Endodermal cell (in vitro differentiated cells): Measurements from ENCODE around the gene NFIX. TPM values are rescaled to one million over a fixed set of nuclear protein-coding genes. Genes with fewer than 3 reads are reported as not detected.

Experiments used
- DNase-seq: peaks from one replicate; pipeline ENCODE4 v3.0.0-alpha.2; 2017
- H3K27ac ChIP-seq: 2 replicates; pipeline ENCODE4 v1.5.1; 2013; ENCODE audit warnings: mild to moderate bottlenecking, low read depth, low read length, moderate library complexity
- H3K27me3 ChIP-seq: 2 replicates; pipeline ENCODE4 v1.6.1; 2013; ENCODE audit warnings: mild to moderate bottlenecking, low read length, moderate library complexity; ENCODE audit not compliant: insufficient read depth, control insufficient read depth, poor library complexity, severe bottlenecking
- H3K36me3 ChIP-seq: 2 replicates; pipeline ENCODE4 v1.7.0; 2013; ENCODE audit warnings: mild to moderate bottlenecking, low read length, moderate library complexity; ENCODE audit not compliant: control insufficient read depth, insufficient read depth
- H3K4me1 ChIP-seq: one replicate; pipeline ENCODE4 v1.7.0; 2013; ENCODE audit warnings: low read length; ENCODE audit not compliant: control insufficient read depth, insufficient read depth
- H3K4me3 ChIP-seq: 2 replicates; pipeline ENCODE4 v1.5.1; 2013; ENCODE audit warnings: mild to moderate bottlenecking, low read length, moderate library complexity
- H3K9ac ChIP-seq: 2 replicates; pipeline ENCODE4 v1.6.1; 2013; ENCODE audit warnings: mild to moderate bottlenecking, low read length, moderate library complexity; ENCODE audit not compliant: poor library complexity, severe bottlenecking; ENCODE audit errors: extremely low read depth
- H3K9me3 ChIP-seq: 2 replicates; pipeline ENCODE4 v1.6.1; 2013; ENCODE audit warnings: mild to moderate bottlenecking, low read length, moderate library complexity; ENCODE audit not compliant: control insufficient read depth
- H3K27ac Mint-ChIP-seq: 2 replicates; pipeline ENCODE4 v1.8.0; 2020; ENCODE audit warnings: mixed read lengths
- H3K27me3 Mint-ChIP-seq: 2 replicates; pipeline ENCODE4 v1.8.0; 2021; ENCODE audit warnings: mild to moderate bottlenecking, mixed read lengths; ENCODE audit not compliant: insufficient read depth
- H3K36me3 Mint-ChIP-seq: 2 replicates; pipeline ENCODE4 v1.8.0; 2020; ENCODE audit warnings: low read depth, mixed read lengths
- H3K4me1 Mint-ChIP-seq: 2 replicates; pipeline ENCODE4 v1.8.0; 2020; ENCODE audit warnings: mixed read lengths
- H3K4me3 Mint-ChIP-seq: 2 replicates; pipeline ENCODE4 v1.8.0; 2020; ENCODE audit warnings: mild to moderate bottlenecking, moderate library complexity, mixed read lengths
- H3K9me3 Mint-ChIP-seq: 2 replicates; pipeline ENCODE4 v1.8.0; 2020; ENCODE audit warnings: mild to moderate bottlenecking, mixed read lengths
- CTCF ChIP-seq: fragments of 200-600 bp; sonication (generic); conservative IDR thresholded peaks from 2 replicates; pipeline ENCODE4 v1.5.0; 2021; ENCODE audit warnings: antibody characterized with exemption, mild to moderate bottlenecking
- WGBS, 2 experiments: methylation state at CpG; one replicate each; pipeline versions ENCODE4 v1.1.5 to v1.1.7; 2013; ENCODE audit warnings: missing lambda C conversion rate in 2 of 2, mixed read lengths in 1 of 2; ENCODE audit not compliant: insufficient coverage in 1 of 2, insufficient read length in 1 of 2; 5-methylcytosine and 5-hydroxymethylcytosine counted together
- total RNA-seq, 2 donors: library from RNA; stranded (reverse); fragmentation: NEBNext Ultra II Directional in 1 of 2; extraction: Animal tissue kit (Norgen Biotek cat#: 25700) in 1 of 2; gene quantifications; 2 replicates in 1 of 2; 3 replicates in 1 of 2; pipeline ENCODE4 v1.2.1, GENCODE V29; 2021

Gene NFIX
- total RNA-seq, 2 donors from 2014 or later = 0.22 to 0.40 TPM

GRCh38 chr19:13022859-13023636, 27.8 kb downstream of the NFIX start:
- H3K9me3 Mint-ChIP-seq = no peaks in the 10 kb centered on the region
- H3K27me3 Mint-ChIP-seq = peaks cover 99% of the 10 kb centered on the region
- Histone ChIP-seq H3K27ac (no peak overlapping the region), H3K4me1 (peaks cover 3% of the 10 kb centered on the region), H3K4me3 (peak overlapping the region; percentile 71), H3K9me3 (no peaks in the 10 kb centered on the region), H3K27me3 (peaks cover 100% of the 10 kb centered on the region), H3K36me3 (no peaks in the 10 kb centered on the region), H3K9ac (no peak overlapping the region)
- peak; percentile 71 for DNase-seq
- H3K4me3 Mint-ChIP-seq = peak overlapping the region; percentile 34
- H3K27ac Mint-ChIP-seq = no peak overlapping the region
- TF ChIP-seq CTCF = no peak
- H3K36me3 Mint-ChIP-seq = no peaks in the 10 kb centered on the region
- peaks cover 17% of the 10 kb centered on the region for H3K4me1 Mint-ChIP-seq
- 7 to 9% methylated on average over 13 to 30 of the region's 30 CpGs for WGBS, 2 experiments

- Histone ChIP-seq H3K9me3 (no peaks in the 10 kb centered on the region), H3K4me3 (peak overlapping the region; percentile 71), H3K4me1 (no peaks in the 10 kb centered on the region), H3K9ac (no peak overlapping the region), H3K27me3 (peaks cover 100% of the 10 kb centered on the region), H3K36me3 (no peaks in the 10 kb centered on the region), H3K27ac (no peak overlapping the region)
- Mint-ChIP-seq H3K9me3 (no peaks in the 10 kb centered on the region), H3K27ac (no peak overlapping the region), H3K27me3 (peaks cover 99% of the 10 kb centered on the region), H3K36me3 (no peaks in the 10 kb centered on the region), H3K4me1 (peaks cover 14% of the 10 kb centered on the region), H3K4me3 (peak overlapping the region; percentile 34)
- TF ChIP-seq CTCF = no peak
- no peak for DNase-seq
- 0% methylated on average over 2 of the region's 8 CpGs; no CpG with 5 or more reads in 1 of the 2 experiments for WGBS, 2 experiments
Measured at GRCh38 chr19:13023656-13024055, 28.4 kb downstream of the NFIX start.

GRCh38 chr19:13024126-13024950, 29.1 kb downstream of the NFIX start:
- H3K27ac ChIP-seq = no peak overlapping the region
- no peaks in the 10 kb centered on the region for H3K4me1 ChIP-seq
- no peak overlapping the region for H3K4me3 ChIP-seq
- H3K27me3 Mint-ChIP-seq = peaks cover 99% of the 10 kb centered on the region
- H3K4me1 Mint-ChIP-seq = peaks cover 14% of the 10 kb centered on the region
- WGBS, 2 experiments = 5 to 6% methylated on average over 15 to 34 of the region's 37 CpGs
- no peak overlapping the region for H3K27ac Mint-ChIP-seq
- no peaks in the 10 kb centered on the region for H3K9me3 ChIP-seq
- no peaks in the 10 kb centered on the region for H3K36me3 Mint-ChIP-seq
- DNase-seq = peak; percentile 60
- H3K27me3 ChIP-seq = peaks cover 100% of the 10 kb centered on the region
- peak overlapping the region; percentile 23 for H3K4me3 Mint-ChIP-seq
- H3K36me3 ChIP-seq = no peaks in the 10 kb centered on the region
- no peak for TF ChIP-seq CTCF
- H3K9ac ChIP-seq = no peak overlapping the region
- no peaks in the 10 kb centered on the region for H3K9me3 Mint-ChIP-seq
